ENCODE data around the gene SYNPR.

The SYNPR gene

DNA sequence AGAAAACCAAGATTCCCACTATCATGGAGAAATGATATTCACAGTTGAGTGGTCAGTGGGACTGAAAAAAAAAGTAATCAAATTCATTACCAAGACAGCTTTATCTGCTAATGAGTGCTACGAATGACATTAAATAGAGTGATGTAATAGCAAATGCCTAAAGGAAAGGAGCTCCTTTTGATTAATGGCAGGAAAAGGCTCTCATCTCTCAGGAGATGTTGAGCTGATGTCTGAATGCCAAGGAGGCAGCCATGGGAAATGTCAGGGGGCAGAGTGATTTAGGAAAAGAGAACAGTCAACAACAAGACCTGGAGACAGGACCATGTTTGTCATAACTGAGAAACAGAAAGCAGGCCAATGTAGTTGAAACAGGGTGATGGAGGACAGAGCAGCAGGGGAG is 277.7 kb downstream of the SYNPR start:
- no peak for DNase-seq (ENCODE audit: low read depth, low spot score)

- no peak for DNase-seq (ENCODE audit: low read depth, low spot score)
Measured at GRCh38 chr3:63556401-63556800, 278.3 kb downstream of the SYNPR start.

- no peak for DNase-seq (ENCODE audit: low read depth, low spot score)
Measured at GRCh38 chr3:63557912-63558311, 279.8 kb downstream of the SYNPR start.

DNA sequence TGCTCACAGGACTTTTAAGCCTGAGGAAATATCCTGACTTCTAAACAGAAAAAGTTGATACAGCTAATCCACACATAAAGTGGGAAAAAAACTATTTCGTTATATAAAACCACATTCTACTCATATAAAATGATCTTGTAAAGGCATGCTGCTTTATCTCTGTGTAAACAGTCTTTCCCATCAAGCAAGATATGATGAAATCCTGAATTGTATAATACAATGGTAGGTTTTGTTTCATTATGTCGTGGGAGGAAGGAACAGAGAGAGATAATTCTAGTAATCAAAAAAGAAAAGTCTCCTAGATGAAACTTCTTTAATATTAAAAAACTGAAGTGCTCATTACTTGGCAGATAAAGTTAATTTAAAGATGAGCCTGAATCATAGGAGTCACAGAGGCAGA is 281.8 kb downstream of the SYNPR start:
- no peak for DNase-seq (ENCODE audit: low read depth, low spot score)

GRCh38 chr3:63561879-63562278 is 283.8 kb downstream of the SYNPR start:
- no peak for DNase-seq (ENCODE audit: low read depth, low spot score)

- DNase-seq (ENCODE audit: low read depth, low spot score): no peak
Measured at GRCh38 chr3:63562323-63562722, 284.2 kb downstream of the SYNPR start.

- no peak for DNase-seq (ENCODE audit: low read depth, low spot score)
Measured at GRCh38 chr3:63563572-63563971, 285.5 kb downstream of the SYNPR start.

DNA sequence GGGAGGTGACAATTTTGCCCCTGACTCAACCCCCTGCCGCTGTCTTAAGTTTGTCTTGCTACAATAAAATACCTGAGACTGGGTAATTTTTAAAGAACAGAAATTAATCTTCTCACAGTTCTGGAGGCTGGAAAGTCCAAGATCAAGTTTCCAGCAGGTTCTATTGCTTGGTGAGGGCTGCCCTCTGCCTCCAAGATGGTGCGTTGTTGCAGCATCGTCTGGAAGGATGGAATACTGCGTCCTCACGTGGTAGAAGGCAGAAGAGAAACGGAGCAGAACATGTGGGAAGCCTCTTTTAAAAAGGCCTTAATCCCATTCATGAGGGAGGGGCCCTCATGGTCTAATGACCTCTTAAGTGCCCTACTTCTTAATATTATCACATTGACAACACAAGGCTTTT is 287.1 kb downstream of the SYNPR start:
- no peak for DNase-seq (ENCODE audit: low read depth, low spot score)

- no peak for DNase-seq (ENCODE audit: low read depth, low spot score)
Measured at GRCh38 chr3:63571682-63572081, 293.6 kb downstream of the SYNPR start.

DNA sequence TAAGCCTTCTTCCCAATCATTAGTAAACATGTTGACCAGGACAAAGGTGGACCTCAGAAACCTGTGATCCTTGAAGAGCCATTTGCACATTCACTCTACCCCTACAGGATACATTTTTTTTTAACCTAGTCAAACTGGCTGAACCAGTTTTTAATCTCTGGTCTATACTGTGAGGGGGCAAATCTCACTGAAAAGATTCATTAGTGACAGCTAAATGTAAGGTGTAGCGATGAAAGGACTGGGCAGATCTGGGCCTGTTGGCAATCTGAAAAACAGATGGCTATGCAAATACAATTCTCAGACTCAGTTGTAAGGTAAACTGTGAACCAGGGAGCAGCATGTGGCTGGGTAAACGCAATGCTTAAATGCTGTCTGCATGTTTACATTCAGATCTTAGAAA is 298.7 kb downstream of the SYNPR start:
- DNase-seq (ENCODE audit: low read depth, low spot score): no peak

DNA sequence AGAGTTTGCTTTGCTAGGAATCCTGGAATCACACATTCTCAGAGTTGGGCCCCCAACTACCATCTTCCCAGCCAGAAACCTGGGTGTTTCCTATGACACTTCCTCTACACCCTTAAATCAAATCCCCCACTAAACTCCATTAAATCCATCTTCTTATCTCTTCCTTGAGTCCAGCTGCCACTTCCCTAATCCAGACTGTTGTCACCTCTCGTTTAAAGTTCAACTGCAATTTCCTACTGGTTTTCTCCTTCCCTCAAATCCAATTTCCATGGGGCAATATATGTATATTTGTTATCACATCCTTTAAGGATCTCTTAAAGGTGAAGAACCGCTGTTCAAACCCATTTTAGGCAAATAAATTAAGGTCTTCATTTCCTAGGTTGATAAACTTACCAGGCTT is 300.8 kb downstream of the SYNPR start:
- no peak for DNase-seq (ENCODE audit: low read depth, low spot score)

DNA sequence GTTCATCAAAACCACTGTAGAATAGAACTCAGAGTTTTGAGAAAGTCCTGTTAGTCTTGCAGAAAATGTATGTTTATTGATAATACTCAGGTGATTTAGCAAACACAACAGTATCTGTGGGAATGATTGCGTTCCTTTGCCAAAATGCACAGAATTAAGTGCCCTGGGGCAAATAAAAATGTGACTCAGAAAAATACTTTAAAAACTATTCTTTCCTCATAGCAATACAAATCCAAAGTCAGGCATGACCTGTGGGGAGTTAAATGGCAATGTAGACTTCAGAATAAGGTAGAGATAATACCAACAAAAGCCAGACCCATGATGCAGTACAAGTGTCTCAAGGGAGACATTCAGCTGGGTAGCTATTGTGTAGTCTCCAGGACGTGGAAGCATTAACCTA is 302.0 kb downstream of the SYNPR start:
- DNase-seq (ENCODE audit: low read depth, low spot score): no peak

DNA sequence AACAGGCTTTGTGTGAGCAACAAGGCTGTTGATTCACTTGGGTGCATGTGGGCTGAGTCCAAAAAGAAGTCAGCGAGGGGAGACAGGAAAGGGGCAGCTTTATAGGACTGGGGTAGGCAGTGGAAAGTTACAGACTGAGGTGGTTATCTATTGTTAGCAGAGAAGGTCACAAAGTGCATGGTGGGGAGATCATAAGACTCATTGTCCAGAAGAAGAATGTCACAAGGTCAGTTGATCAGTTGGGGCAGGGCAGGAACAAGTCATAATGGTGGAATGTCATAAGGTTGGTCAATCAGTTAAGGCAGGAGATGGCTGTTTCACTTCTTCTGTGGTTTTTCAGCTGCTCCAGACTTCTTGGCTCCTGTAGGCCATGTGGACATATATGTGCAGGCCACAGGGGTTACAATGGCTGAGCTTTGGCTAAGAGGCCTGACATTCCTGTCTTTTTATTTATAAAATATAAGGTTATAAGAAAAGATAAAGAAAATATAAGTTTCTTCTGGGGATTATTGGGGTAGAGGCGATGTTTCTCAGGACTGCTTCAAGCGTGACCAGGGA is 304.9 kb downstream of the SYNPR start:
- no peak for DNase-seq (ENCODE audit: low read depth, low spot score)

GRCh38 chr3:63584681-63585080 is 306.6 kb downstream of the SYNPR start:
- DNase-seq (ENCODE audit: low read depth, low spot score): no peak

- no peak for DNase-seq (ENCODE audit: low read depth, low spot score)
Measured at GRCh38 chr3:63585927-63586326, 307.8 kb downstream of the SYNPR start.

DNA sequence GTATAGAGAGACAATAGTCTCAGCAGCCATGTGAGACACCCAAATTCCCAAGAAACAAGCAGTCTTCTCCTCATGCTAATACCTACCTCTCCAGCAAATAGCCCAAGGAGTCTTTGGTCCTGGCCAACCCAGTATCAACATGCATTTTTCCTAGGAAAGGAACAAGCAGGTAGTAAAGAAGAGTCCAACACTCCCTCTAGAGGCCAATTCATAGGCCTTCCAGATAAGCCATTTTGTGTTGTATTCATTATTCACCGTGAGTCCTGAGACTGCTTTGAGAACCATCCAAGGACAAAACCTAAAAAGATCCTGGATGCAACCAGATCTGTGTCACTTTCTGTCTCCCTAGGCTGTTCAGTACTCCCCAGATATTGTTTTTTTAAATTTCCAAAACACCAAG is 310.8 kb downstream of the SYNPR start:
- no peak for DNase-seq (ENCODE audit: low read depth, low spot score)

DNA sequence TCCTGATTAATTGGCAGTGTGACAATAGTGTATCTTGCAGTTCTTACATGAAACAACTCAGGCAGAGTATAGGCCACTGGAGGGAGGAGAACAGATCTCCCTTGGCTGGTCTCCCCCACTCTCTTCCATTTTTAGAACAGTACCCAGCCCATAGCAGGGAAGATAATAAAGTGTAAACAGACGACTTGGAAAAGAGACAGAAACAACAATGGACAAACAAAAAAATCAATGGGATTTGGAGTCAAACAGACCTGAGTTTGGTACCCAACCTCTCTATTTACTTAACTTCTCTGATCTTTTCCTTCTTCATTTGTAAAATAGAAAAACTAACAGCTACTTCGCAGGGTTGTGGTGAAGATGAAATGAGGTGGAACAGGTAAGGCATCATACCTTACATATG is 315.7 kb downstream of the SYNPR start:
- DNase-seq (ENCODE audit: low read depth, low spot score): no peak

DNA sequence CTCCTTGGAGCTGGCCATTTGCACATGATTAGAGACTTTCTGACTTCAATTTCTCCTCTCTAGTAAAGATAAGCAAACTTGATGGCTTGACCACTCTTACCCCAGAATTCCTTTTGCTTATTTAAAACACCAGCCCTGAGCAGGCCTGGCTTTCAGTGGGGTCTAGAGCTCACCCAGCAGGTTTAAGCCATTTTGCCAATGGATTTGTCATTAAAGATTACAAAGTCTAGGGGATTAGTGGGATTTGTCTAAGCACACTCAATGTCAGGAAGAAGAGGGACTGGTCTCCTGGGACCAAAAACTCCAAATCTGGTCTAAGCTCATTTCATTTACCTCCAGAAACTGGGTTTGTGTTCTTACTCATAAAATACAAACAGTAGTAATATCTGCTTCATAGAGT is 317.1 kb downstream of the SYNPR start:
- no peak for DNase-seq (ENCODE audit: low read depth, low spot score)

DNA sequence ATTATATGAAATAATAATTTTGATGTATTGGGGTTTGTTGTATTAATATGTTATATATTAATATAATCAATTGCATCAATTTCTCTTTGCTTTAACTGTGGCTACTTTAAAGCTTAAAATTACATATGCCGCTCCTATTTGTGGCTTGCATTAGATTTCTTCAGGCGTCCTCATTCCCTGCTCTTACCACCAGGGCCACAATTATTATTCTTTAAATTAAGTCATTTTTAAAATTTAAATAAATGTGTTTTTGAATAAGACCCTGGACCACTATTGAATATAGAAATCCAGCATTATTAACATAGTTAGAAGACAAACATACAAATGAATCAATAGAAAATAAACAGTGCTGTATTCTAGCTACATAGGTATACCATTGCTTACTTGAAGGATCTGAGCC is 318.9 kb downstream of the SYNPR start:
- no peak for DNase-seq (ENCODE audit: low read depth, low spot score)

GRCh38 chr3:63607716-63608115 is 329.6 kb downstream of the SYNPR start:
- no peak for DNase-seq (ENCODE audit: low read depth, low spot score)

DNA sequence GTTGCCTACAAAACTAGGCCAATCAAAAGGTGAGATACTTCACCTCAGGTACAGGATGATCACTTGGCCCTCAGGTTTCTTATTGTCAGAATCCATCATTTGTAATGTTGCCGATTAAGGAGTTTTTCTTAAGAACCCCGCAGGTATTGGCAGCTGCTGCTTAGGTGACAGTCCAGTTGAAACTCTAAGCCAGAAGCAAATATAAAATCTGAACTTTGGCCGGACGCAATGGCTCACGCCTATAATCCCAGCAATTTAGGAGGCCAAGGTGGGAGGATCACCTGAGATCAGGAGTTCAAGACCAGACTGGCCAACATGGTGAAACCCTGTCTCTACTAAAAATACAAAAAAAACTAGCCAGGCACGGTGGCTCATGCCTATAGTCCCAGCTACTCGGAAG is 331.3 kb downstream of the SYNPR start:
- DNase-seq (ENCODE audit: low read depth, low spot score): no peak

DNA sequence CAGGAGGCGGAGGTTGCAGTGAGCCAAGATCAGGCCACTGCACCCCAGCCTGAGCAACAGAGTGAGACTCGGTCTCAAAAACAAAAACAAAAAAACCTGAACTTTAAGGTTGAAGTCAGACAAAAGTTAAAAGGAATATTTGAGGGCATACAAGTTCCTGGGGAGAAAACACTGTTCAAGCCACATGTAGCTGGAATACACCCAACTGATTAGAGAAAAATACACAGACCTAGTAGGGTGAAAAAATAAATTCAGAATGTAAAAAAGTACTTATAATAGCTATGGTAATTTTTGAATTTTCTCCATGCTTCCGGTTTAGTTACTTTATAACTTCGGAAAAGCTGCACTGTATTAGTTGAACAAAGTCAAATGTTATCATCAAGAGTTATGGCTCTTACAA is 331.7 kb downstream of the SYNPR start:
- DNase-seq (ENCODE audit: low read depth, low spot score): no peak

DNA sequence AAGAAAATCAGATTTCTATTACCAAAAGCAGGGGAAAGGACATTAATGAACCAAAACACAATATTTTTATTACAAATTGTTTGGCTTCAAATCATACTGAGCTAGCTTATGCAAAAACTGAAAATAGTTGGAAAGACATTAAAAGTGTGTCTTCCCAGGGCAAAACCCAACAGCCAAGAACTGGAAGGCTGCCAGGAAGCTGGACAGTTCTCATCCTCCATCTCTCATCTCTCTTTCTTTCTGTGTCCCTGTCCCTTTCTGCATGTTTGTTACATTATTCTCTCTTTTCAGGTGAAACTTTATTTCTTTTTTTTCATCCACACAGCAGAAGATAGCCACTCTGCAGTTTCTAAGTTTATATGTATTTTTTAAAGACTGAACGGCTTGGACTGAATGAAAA is 333.3 kb downstream of the SYNPR start:
- DNase-seq (ENCODE audit: low read depth, low spot score): no peak

GRCh38 chr3:63613561-63613960 is 335.5 kb downstream of the SYNPR start:
- DNase-seq (ENCODE audit: low read depth, low spot score): no peak

DNA sequence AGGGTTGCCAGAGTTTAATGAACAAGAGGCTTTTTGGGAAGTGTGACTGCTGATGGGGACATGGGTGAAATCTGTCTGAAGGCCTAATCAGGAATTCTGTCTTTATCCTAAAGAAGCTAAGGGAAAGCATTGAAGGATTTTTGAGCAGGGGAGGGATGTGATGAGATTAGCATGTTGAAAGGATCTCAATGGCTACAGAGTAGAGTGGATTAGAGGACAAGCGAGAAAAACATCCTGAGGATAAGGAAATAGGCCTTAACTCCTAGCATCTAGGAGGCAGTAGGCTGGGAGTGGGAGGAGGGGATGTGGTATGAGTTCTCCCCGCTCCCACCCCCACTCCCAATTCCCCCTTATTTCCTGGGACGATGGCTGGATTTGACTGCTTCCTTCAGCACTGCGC is 339.3 kb downstream of the SYNPR start:
- no peak for DNase-seq (ENCODE audit: low read depth, low spot score)

All from smooth muscle cell of the brain vasculature (primary cell).